Measurements from ENCODE around the gene TGFB2. TPM values are rescaled to one million over a fixed set of nuclear protein-coding genes. Genes with fewer than 3 reads are reported as not detected.

The TGFB2 gene
- total RNA-seq, 1 experiment from 2014 or later: 0.34 TPM

GRCh38 chr1:218357893-218358232 is 12.7 kb downstream of the TGFB2 start:
- Histone ChIP-seq H3K4me2 (ENCODE audit: low read length) (no peak overlapping the region), H3K9me2 (ENCODE audit: insufficient read depth) (no peaks in the 10 kb centered on the region), H3K9me3 (ENCODE audit: control insufficient read depth in 1 of 2, insufficient read depth in 1 of 2, low read depth in 1 of 2, low read length in 2 of 2) (no peaks in the 10 kb centered on the region), H2AFZ (ENCODE audit: low read depth, low read length, poor library complexity, severe bottlenecking) (no peak overlapping the region), H3K9ac (ENCODE audit: low read length) (no peak overlapping the region), H3K79me2 (ENCODE audit: insufficient read depth, low read length) (no peaks in the 10 kb centered on the region), H3K4me3 (replicated peaks in 1 of 2; ENCODE audit: low read depth in 1 of 2, low read length in 2 of 2) (no peak overlapping the region), H3K36me3 (ENCODE audit: control insufficient read depth in 1 of 2, insufficient read depth in 2 of 2, low read length in 2 of 2) (no peaks in the 10 kb centered on the region), H4K20me1 (ENCODE audit: insufficient read depth) (no peaks in the 10 kb centered on the region), H3K27ac (ENCODE audit: low read depth, low read length) (no peak overlapping the region), H3K4me1 (ENCODE audit: control insufficient read depth in 1 of 2, insufficient read depth in 2 of 2, low read length in 2 of 2) (peaks cover 14 to 15% of the 10 kb centered on the region in 2 experiments; a peak in 3 of 4 replicates), H3K27me3 (ENCODE audit: insufficient read depth, low read length) (no peaks in the 10 kb centered on the region)
- ATAC-seq (no peak), DNase-seq (ENCODE audit: low read depth, low spot score) (no peak)
- intact Hi-C loops (cut with micrococcal nuclease): no loop called here
- TF ChIP-seq EGR1 (IDR thresholded peaks at IDR 0.05; ENCODE audit: low read depth): no peak
- no peak for TF ChIP-seq ELF1 (IDR thresholded peaks at IDR 0.05; ENCODE audit: borderline replicate concordance, low read depth)
- no peak for TF ChIP-seq EZH2phosphoT487 (IDR thresholded peaks at IDR 0.05; ENCODE audit: borderline replicate concordance)
- no peak for TF ChIP-seq POLR2AphosphoS5 (IDR thresholded peaks at IDR 0.05; ENCODE audit: low read depth, low read length)
- TF ChIP-seq MAX (IDR thresholded peaks at IDR 0.05): no peak
- no peak for TF ChIP-seq CTCF (IDR thresholded peaks at IDR 0.05 in 2 of 3, conservative IDR thresholded peaks at IDR 0.05 in 1 of 3; ENCODE audit: borderline replicate concordance in 1 of 3, insufficient read depth in 1 of 3, low read depth in 2 of 3, low read length in 2 of 3)
- no peak for TF ChIP-seq REST (IDR thresholded peaks at IDR 0.05; ENCODE audit: low read depth)
- TF ChIP-seq JUND (IDR thresholded peaks at IDR 0.05): no peak
- no peak for TF ChIP-seq ZNF274 (IDR thresholded peaks at IDR 0.05; ENCODE audit: low read depth, low read length)
- TF ChIP-seq TCF7L2 (IDR thresholded peaks at IDR 0.05; ENCODE audit: borderline replicate concordance, extremely low read depth, insufficient read depth, insufficient read length): no peak
- TF ChIP-seq SRF (IDR thresholded peaks at IDR 0.05; ENCODE audit: low read depth): no peak
- TF ChIP-seq YY1 (IDR thresholded peaks at IDR 0.05; ENCODE audit: extremely low read depth, insufficient replicate concordance, low read depth, low read length): no peak
- TF ChIP-seq CEBPB (IDR thresholded peaks at IDR 0.05; ENCODE audit: low read depth): no peak
- TF ChIP-seq POLR2A (IDR thresholded peaks at IDR 0.05; ENCODE audit: borderline replicate concordance, extremely low read depth, insufficient read depth, insufficient read length): no peak
- no peak for TF ChIP-seq SP1 (IDR thresholded peaks at IDR 0.05; ENCODE audit: low read depth)
- TF ChIP-seq ZFX (IDR thresholded peaks at IDR 0.05): no peak
- ChIA-PET POLR2A (no interaction called here), RAD21 (ENCODE audit: low non-redundant PET in 1 of 2, low total read pairs in 2 of 2, uncharacterized antibody in 2 of 2, unreplicated experiment in 2 of 2) (no interaction called here), CTCF (interaction anchor here (1.1 kb wide), 1 partner anchor 165 kb away, joined by 3 read pairs; no protein-coding TSS in a partner anchor)
- BruUV-seq (replicated peaks): no TSS peak
